ENCODE measurements around the gene FAM9C.
"Not testable (repeated sequence)": the region's sequence is repeated elsewhere in the genome, so short reads cannot be mapped to it uniquely, and the experiment has no call there.

Gene FAM9C

DNA sequence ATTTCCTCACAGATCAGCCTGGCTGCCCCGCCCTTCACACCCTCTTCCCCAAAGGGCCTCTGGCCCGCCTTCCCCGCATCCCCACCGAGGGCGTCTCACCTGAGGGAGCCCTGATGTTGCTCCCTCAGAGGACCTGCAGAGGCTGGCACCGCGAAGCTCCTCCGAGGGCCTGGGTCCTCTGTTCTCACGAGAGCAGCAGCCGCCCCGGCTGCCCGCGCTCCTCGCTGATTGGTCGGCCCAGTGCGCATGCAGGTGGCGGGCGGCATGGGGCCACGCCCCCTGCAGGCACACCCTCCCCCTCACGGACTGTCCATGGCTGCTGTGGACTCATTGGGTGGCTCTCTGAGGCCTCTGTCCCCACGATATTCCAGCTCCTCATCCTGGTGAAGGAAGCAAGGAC lies at the start of gene FAM9C:
FAM9C (minus strand) TSS at position 180 of the 400 bp plus-strand sequence. CDS start 831 bp downstream, outside the sequence.
- Mint-ChIP-seq H3K27me3 (no peaks in the 10 kb centered on the region), H3K27ac (peak within 1 kb of the TSS; percentile 41), H3K4me1 (ENCODE audit: low read depth) (peaks cover 43% of the 10 kb centered on the region), H3K36me3 (peaks cover 2% of the 10 kb centered on the region), H3K9me3 (ENCODE audit: low read depth) (no peaks in the 10 kb centered on the region), H3K4me3 (no peak within 1 kb of the TSS)

DNA sequence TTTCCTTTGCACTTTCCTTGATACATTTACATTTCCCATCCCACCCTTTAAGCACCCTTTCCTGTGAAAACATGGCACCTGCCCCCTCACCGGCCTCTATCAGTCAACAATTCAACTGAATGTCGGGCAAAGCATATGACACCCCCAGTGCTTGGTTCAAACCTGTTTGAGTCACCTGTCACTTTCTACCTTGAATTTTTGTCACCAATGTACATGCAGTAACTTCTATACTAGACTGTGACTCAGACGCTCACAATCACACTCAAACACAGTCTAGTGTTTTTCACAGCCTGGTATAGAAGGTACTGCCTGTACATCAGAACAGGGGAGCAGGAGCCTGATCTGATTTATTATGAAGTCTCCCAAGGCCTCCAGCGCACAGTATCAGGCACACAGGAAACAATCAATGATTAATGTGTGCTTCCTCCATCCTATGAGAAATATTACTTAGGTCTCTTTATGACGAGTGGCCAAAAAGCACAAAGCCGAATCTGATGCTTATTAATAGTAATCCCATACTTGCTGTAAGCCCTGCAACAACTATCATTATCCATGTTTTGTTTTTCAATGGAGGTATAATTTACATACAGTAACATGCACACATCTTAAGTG lies 49.2 kb upstream of the FAM9C start:
- Mint-ChIP-seq H3K9me3 (ENCODE audit: low read depth) (no peaks in the 10 kb centered on the region), H3K4me3 (peak overlapping the region; percentile 54), H3K27ac (peak overlapping the region; percentile 93), H3K4me1 (ENCODE audit: low read depth) (peaks cover 74% of the 10 kb centered on the region), H3K36me3 (no peaks in the 10 kb centered on the region), H3K27me3 (no peaks in the 10 kb centered on the region)

DNA sequence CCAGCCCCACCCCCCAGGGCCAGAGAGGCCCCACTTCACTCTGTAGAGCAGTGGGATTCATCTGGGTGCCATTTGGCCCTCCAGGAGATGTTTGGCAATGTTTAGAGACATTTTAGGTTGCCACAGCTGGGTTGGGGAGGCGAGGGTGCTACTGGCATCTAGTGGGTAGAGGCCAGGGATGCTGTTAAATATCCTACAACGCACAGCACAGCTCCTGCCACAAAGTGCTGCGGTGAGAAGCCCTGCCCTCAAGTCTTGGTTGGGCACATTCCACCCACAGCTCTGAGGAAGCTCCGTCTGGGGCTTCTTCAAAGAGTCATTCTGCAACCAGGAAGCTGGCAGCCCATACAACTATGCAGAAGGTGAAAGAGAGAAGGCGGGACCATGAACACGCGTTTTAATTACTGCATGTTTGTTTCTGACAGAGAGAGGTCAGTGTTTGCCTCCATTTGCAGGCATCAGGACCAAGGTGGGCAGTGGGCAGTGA lies 48.1 kb upstream of the FAM9C start:
- Mint-ChIP-seq H3K27me3 (no peaks in the 10 kb centered on the region), H3K9me3 (ENCODE audit: low read depth) (no peaks in the 10 kb centered on the region), H3K27ac (peak overlapping the region; percentile 93), H3K4me1 (ENCODE audit: low read depth) (peaks cover 85% of the 10 kb centered on the region), H3K36me3 (no peaks in the 10 kb centered on the region), H3K4me3 (peak overlapping the region; percentile 64)

DNA sequence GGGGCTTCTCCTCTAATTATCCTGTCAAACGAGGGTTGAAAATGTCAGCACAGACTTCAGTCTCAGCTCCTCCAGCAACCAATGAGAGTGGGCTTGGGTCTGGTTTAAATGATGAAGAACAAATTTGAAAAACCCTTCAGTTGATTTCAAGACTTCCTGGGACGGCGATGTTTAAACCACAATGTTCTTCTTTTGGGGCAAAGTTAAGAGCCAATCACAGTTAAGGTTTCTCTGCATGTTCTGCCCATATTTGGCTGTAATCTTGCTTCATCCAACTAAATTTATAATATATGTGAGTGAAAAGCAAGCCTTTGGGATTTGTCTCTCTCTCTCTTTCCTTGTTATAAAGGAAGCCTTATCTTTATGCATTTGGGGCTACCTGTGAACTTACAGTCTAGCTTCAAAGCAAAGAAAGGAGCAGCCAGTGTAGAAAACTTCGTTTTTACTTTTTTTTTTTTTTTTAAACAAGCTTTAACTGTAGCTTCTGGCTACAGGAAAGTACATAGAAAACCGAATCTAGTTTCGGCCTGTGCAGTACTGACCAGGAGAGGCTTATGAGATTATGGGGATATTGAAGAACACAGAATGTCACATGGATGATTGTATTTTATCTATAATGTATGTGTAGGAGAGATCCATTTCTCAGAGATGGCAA lies 46.8 kb upstream of the FAM9C start:
- Mint-ChIP-seq H3K27ac (peak overlapping the region; percentile 93), H3K27me3 (no peaks in the 10 kb centered on the region), H3K36me3 (no peaks in the 10 kb centered on the region), H3K4me3 (peak overlapping the region; percentile 68), H3K9me3 (ENCODE audit: low read depth) (no peaks in the 10 kb centered on the region), H3K4me1 (ENCODE audit: low read depth) (peaks cover 87% of the 10 kb centered on the region)

DNA sequence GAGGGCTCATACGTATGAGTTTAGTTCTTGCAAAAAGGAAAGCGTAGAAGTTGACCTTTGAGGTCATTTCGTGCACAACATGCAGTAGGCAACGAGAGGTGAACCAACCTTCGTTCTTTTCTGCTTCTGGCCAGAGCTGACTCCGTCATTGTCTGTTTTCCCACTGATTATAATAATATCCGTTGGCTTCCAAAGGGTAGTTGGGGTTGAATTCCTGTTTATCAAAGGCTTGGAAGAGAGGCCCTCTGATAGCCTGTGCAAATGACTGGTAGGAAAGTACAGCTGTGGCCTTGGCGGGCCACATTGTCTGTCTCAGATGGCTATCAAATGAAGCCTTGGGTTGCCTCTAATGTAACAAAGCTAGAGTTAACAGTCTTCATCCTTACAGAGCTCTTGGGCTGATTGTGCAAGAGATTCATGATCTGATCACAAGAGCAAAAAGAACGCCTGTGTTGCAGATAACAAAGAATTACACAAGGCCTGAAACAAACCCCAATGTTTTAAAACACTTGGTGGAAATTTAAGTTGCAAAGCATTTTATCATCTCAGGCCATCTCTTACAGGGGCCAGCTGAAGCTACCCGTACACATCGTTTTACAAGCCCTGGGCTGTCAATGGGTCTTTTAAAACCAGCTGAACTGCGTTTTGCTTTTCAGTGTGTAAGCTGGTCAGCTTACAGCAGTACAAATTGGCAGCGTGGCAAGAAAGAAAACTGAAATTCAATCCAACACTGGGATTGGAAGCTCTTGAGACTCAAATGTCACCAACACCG lies 46.1 kb upstream of the FAM9C start:
- Mint-ChIP-seq H3K27ac (peak overlapping the region; percentile 93), H3K27me3 (no peaks in the 10 kb centered on the region), H3K36me3 (no peaks in the 10 kb centered on the region), H3K4me3 (peak overlapping the region; percentile 68), H3K4me1 (ENCODE audit: low read depth) (peaks cover 89% of the 10 kb centered on the region), H3K9me3 (ENCODE audit: low read depth) (no peaks in the 10 kb centered on the region)

DNA sequence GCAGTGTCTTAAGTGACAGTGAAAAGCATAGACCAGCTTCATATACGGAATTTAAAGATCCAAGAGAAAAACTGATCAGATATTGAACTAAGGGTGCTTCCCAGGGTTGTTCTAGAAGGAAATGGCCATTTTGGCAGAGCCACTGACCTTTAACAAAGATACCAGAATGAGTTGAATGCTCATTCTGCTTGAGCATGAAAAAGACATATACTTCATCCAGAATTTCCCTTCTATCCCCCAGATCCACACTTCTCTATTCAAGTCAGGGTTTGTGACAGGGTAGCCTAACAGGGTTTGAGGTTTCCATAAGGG lies 45.6 kb upstream of the FAM9C start:
- peak overlapping the region; percentile 68 for H3K4me3 Mint-ChIP-seq
- no peaks in the 10 kb centered on the region for H3K27me3 Mint-ChIP-seq
- peak overlapping the region; percentile 93 for H3K27ac Mint-ChIP-seq
- H3K36me3 Mint-ChIP-seq: no peaks in the 10 kb centered on the region
- no peaks in the 10 kb centered on the region for H3K9me3 Mint-ChIP-seq (ENCODE audit: low read depth)
- H3K4me1 Mint-ChIP-seq (ENCODE audit: low read depth): peaks cover 89% of the 10 kb centered on the region

DNA sequence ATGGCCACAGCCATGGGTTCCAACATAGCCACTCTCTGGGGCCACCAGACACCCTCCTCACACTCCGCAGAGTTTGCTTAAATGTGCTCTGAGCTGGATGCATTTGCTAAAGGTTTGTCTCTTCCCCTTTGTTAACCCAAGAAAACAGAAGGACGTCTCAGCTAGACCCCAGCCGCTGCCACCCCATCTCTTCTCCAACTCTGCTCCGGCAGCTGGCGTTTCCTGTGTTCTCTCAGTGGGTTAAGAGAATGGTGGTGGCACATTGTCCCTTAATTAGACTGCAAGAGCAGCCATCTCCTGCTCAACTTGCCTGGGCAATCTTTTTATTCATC lies 43.7 kb upstream of the FAM9C start:
- no peaks in the 10 kb centered on the region for H3K27me3 Mint-ChIP-seq
- H3K36me3 Mint-ChIP-seq: no peaks in the 10 kb centered on the region
- no peaks in the 10 kb centered on the region for H3K9me3 Mint-ChIP-seq (ENCODE audit: low read depth)
- peaks cover 86% of the 10 kb centered on the region for H3K4me1 Mint-ChIP-seq (ENCODE audit: low read depth)
- H3K4me3 Mint-ChIP-seq: peak overlapping the region; percentile 81
- H3K27ac Mint-ChIP-seq: peak overlapping the region; percentile 99

DNA sequence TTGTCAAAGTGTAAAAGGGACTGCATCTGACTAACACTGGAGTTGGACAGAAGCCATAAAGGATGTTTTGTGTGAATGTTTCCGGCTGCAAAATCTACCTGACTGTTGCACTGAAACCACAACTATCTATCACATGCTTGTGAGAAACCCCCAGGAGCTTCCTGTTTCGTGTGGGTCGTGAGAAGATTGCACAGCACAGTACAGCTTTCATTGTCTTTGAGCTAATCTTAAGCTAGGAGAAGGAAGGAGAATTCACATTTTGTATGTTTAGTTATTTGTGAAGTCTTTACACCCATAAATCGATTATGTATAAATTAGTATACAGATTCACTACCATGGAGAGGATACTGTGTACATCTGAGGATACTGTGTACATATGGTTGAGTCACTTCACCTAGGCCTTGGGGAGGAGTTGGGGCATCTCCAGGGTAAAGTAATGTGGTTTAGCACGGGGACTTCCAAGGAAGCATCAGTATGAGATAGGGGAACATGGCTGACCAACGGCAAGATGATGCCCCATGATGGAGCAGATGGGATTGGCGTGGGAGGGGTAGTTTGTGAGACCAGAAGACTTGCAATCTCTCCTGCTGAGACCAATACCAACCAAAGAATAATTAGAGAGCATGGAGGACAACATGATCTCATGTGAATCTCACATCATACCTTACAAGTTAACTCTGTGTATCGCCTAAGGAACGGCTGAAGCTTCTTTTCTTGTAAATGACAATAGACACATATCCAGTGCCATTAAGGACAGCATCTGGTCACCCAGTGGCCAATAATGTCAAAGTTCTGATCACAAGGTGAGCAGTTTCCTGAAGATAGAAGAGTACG lies 43.1 kb upstream of the FAM9C start:
- H3K27me3 Mint-ChIP-seq: no peaks in the 10 kb centered on the region
- peak overlapping the region; percentile 99 for H3K27ac Mint-ChIP-seq
- peaks cover 86% of the 10 kb centered on the region for H3K4me1 Mint-ChIP-seq (ENCODE audit: low read depth)
- peak overlapping the region; percentile 81 for H3K4me3 Mint-ChIP-seq
- no peaks in the 10 kb centered on the region for H3K9me3 Mint-ChIP-seq (ENCODE audit: low read depth)
- no peaks in the 10 kb centered on the region for H3K36me3 Mint-ChIP-seq

DNA sequence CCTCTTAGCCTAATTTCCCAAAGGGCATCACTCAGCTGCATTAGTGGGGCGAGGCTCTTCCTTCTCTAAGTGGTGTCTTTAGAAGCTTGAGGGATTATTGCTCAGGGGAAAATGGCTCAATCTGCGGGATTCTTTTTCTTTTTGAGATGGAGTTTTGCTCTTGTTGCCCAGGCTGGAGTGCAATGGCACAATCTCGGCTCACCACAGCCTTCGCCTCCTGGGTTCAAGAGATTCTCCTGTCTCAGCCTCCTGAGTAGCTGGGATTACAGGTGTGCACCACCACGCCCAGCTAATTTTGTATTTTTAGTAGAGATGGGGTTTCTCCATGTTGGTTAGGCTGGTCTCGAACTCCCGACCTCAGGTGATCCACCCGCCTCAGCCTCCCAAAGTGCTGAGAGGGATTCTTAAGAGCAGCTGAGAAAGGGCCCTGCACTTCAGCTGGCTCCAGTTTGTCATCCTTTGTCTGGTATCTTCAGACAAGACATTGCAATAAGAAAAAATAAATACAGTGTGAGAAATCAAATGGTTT lies 42.4 kb upstream of the FAM9C start:
- H3K9me3 Mint-ChIP-seq (ENCODE audit: low read depth); H3K27me3 Mint-ChIP-seq; H3K36me3 Mint-ChIP-seq: not testable (repeated sequence)
- H3K27ac Mint-ChIP-seq: peak overlapping the region; percentile 99
- peaks cover 88% of the 10 kb centered on the region for H3K4me1 Mint-ChIP-seq (ENCODE audit: low read depth)
- peak overlapping the region; percentile 81 for H3K4me3 Mint-ChIP-seq

DNA sequence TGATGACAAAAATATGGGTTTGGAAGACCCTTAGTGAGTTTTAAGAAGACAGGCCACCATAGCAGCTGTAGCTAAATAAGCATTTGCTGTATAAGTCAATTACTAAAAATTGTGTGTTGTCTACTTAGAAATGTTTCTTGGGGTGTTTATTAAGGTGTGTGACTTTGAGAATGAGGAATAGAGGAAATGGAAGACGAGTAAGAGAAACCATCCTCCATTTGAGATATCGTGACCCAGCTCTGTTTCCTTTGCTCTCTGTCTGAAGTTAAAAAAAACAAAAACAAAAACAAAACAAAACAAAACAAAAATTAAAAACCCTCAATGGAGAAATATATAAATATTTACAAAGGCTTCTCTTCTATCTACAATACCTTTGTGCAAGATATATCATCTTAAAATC lies 41.7 kb upstream of the FAM9C start:
- H3K4me3 Mint-ChIP-seq: peak overlapping the region; percentile 81
- no peaks in the 10 kb centered on the region for H3K9me3 Mint-ChIP-seq (ENCODE audit: low read depth)
- H3K27me3 Mint-ChIP-seq: no peaks in the 10 kb centered on the region
- H3K36me3 Mint-ChIP-seq: no peaks in the 10 kb centered on the region
- peak overlapping the region; percentile 99 for H3K27ac Mint-ChIP-seq
- peaks cover 88% of the 10 kb centered on the region for H3K4me1 Mint-ChIP-seq (ENCODE audit: low read depth)

DNA sequence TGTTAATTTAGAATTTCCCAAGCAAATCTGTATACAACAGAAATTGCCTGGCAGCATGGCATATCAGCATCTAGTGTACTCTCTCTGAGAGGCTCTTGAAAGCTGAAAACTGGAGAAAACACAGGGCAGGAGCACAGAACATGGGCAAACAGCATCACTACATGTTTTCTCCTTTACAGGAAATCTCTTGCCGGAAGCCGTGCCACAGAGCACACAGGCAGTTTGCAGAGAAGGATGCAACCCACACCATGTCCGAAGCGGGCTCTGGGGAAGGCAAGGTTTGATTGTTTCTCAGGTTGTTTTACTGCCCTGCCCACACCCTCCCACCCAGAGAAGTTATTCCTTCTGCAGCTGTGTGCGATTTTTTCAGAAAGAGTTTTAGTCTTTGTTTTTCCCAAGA lies 41.1 kb upstream of the FAM9C start:
- Mint-ChIP-seq H3K36me3 (no peaks in the 10 kb centered on the region), H3K4me1 (ENCODE audit: low read depth) (peaks cover 88% of the 10 kb centered on the region), H3K27ac (peak overlapping the region; percentile 99), H3K4me3 (peak overlapping the region; percentile 81), H3K27me3 (no peaks in the 10 kb centered on the region), H3K9me3 (ENCODE audit: low read depth) (no peaks in the 10 kb centered on the region)

DNA sequence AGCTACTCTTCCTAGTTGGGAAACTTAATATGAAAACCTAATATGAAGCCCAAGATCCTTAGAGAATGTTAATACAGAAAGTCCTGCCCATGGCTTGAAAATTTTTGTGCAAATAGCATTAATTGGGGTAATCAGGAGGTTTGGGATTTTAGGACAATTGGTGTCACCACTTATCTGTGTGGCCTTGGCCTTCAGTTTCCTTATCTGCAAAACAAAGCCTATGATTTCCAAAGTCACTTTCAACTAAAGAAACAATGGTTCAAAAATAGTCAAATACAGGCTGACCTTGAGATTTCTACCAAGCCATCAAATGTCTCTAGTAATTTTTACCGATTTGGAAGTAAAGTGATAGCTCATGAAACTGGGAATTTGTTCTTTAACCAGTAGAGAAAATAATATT lies 40.2 kb upstream of the FAM9C start:
- H3K27me3 Mint-ChIP-seq: no peaks in the 10 kb centered on the region
- H3K27ac Mint-ChIP-seq: peak overlapping the region; percentile 99
- no peak overlapping the region for H3K4me3 Mint-ChIP-seq
- H3K4me1 Mint-ChIP-seq (ENCODE audit: low read depth): peaks cover 87% of the 10 kb centered on the region
- H3K9me3 Mint-ChIP-seq (ENCODE audit: low read depth): no peaks in the 10 kb centered on the region
- H3K36me3 Mint-ChIP-seq: no peaks in the 10 kb centered on the region

DNA sequence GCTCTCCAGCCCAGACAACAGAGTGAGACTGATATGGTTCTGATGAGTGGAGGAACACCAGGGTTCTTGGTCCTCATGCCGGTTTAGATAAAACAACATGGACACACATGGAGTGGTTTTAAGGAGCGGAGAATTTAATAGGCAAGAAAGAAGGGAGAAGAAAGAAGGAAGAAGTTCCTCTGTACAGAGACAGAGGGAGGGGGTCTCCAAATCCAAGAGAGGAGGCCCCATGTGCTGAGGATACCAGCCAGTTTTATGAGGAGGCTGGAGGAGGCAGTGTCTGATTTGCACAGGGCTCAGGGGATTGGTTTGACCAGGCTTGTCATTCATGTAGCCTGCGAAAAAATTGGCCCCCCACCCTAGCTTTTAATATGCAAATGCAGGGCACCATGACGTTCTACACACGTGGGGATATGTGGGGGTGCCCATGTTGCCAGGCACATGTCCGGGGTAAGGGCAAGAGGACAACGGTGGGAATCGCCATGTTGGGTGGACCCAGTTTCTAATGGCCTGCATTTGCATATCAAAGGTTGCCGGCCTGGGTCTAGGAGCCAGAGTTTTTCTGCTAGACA lies 39.4 kb upstream of the FAM9C start:
- H3K27ac Mint-ChIP-seq: peak overlapping the region; percentile 99
- H3K4me3 Mint-ChIP-seq; H3K27me3 Mint-ChIP-seq; H3K36me3 Mint-ChIP-seq; H3K9me3 Mint-ChIP-seq (ENCODE audit: low read depth): not testable (repeated sequence)
- peaks cover 88% of the 10 kb centered on the region for H3K4me1 Mint-ChIP-seq (ENCODE audit: low read depth)

DNA sequence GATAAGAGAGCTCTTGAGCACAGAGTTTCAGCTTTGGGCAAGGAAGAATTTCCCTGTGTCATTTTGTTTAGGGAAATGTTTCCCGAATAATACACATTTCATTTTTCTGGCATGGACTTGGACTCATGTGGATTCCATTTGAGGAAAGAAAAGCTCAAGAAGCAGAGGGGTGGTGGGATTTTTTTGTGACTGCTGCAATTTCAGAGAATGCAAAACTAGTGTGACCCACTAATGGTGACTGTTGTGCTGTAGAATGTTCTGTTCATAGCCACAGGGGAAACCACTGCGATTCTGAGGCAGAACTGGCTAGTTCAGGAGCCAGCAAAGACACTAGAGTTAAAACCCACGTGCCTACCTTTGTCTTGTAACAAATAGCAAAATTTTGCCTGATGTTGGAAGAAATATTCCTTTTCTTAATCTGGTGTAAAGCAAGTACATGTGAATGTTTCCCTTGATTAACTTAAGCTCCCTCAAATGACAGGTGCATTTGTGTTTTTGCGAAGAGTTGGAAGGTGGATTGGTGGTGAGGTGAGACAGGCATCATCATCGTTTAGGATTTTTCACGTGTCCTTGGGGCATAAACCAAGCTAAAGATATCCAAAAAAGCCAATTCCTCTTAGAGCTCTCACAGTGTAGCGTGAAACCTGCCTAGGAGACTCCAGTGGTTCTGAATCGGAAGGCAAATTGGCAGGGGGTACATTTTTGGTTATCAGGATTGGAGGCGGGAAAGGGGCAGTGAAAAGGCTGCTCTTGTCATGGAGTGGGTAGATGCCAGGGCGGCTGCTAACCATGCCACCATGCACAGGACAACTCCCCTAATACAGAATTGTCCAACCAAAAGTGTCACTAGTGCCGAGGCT lies 38.0 kb upstream of the FAM9C start:
- Mint-ChIP-seq H3K27me3 (no peaks in the 10 kb centered on the region), H3K4me3 (peak overlapping the region; percentile 61), H3K36me3 (no peaks in the 10 kb centered on the region), H3K9me3 (ENCODE audit: low read depth) (no peaks in the 10 kb centered on the region), H3K4me1 (ENCODE audit: low read depth) (peaks cover 88% of the 10 kb centered on the region), H3K27ac (peak overlapping the region; percentile 96)
